Choroid plexus epithelial cell (primary cell): ENCODE measurements around the gene AIFM2.

Experiments used
- DNase-seq: peaks from one replicate; pipeline ENCODE4 v3.0.0-alpha.2; 2010; ENCODE audit warnings: low read depth
- H3K4me3 ChIP-seq: 2 replicates; pipeline ENCODE4 v1.5.1; 2011; ENCODE audit warnings: low read depth, mild to moderate bottlenecking, control low read depth, low read length, moderate library complexity
- CTCF ChIP-seq: conservative IDR thresholded peaks from 2 replicates; pipeline ENCODE4 v1.5.1; 2011; ENCODE audit warnings: low read depth, mild to moderate bottlenecking, control low read depth, inconsistent platforms, low read length, moderate library complexity

The AIFM2 gene

DNA sequence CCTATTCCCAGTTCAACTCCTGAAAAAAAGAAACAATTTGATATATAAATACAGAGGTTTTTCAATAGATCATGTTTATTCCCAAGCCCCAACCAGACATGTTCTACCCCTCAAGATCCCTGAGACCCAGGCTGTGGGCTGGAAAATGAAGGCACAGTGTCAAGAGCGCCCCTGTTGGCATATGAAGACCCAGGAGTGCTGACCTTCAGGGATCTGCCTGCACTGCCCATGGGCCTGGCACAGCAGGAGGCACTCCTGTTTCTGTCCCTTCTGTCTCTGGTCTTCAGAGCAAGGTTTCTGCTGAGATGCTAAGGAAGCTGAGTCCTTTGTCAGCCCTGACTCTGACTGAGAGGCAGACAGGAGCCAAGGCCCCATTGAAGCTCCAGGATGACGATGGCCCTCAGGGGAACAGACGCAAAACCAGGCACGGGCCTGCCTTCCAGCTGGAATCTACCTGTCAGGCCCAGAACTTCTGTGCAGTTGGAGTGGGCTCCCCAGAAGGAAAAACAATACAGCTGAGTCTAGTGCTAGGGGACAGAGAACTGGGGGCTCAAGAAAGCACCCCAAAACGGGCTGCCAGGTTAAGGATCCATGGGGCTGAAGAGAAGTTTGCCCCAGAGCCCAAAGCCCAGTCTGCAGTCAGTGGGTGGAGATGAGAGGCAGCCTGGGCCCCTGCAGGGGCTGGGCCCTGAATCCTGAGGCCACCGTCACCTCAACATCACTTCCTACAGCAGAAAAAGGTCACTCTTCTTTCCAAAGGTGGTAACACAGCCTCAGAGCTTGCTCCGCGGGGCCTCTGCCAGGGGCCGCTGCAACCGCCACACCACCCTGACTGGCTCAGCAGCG lies 6.7 kb upstream of the AIFM2 start:
- H3K4me3 ChIP-seq = no peak overlapping the region
- TF ChIP-seq CTCF = no peak
- DNase-seq = no peak

- H3K4me3 ChIP-seq = no peak overlapping the region
- no peak for DNase-seq
- no peak for TF ChIP-seq CTCF
Measured at GRCh38 chr10:70137927-70138883, 5.6 kb upstream of the AIFM2 start.

DNA sequence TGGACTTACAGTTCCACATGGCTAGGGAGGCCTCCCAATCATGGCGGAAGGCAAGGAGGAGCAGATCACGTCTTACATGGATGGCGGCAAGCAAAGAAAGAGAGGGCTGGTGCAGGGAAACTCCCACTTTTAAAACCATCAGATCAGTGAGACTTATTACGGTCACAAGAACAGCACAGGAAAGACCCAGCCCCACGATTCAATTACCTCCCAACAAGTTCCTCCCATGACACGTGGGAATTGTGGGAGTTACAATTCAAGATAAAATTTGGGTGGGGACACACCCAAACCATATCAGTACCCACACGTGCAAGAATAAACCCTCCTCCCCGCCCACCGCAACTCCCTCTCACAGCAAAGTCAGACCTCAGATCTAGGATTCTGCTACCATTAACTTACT lies 4.5 kb upstream of the AIFM2 start:
- no peak for TF ChIP-seq CTCF
- no peak for DNase-seq
- H3K4me3 ChIP-seq = no peak overlapping the region

DNA sequence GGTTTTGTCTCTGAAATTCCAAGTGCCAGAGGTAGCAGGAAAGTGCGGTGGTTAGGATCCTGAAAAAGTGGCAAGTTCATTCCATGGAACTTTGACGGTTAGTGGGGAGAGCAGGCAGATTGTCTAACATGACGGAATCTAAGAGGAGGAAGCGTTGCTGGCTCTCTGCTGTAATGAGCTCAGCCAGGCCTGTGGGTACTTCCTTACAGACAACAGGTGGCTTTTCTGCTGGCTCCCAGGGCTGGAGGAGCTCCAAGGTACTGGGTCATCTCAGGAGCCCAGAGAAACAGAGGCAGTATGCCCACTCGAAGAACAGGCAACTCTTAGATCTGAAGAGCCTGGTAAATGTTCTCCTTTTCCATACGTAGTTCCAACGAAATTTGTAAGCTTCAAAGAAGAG lies 3.1 kb upstream of the AIFM2 start:
- H3K4me3 ChIP-seq = no peak overlapping the region
- no peak for TF ChIP-seq CTCF
- DNase-seq = no peak

DNA sequence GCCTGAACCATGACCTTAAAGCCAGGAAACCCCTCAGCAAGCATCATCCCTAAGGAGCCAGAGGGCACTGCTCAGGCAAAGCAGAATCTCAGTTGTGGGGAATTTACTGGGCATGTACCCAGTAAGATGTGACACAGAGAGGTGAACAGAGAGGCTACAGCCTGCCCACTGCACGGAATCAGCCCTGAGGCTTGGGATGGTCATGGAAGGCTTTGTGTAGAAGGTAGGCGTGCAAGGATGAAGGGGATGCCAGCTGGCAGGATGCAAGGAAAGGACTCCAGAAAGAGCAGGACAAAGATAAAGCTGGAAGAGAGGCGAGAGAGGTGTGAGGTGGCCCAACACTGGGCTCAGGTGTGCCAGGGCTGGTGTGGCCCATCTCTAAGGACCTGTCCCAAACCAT lies 2.4 kb upstream of the AIFM2 start:
- no peak for TF ChIP-seq CTCF
- H3K4me3 ChIP-seq = no peak overlapping the region
- no peak for DNase-seq

DNA sequence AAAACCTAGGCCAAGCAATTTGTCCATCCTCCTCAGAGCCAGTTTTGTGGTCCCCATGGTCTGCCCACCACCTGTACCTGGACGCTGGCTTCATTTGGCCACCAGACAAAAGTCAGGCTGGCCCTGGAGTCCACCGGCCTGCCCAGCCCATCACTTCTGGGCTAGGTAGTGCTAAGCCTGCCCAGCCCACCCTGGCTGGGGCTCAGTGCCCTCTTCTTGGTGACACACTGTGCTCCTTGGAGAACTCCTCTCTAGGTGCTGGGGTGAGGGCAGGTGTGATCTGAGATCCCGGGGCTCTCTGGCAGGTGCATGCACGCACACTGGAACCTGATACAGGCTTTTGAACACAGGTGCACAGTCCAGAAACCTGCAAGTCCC lies 1.1 kb downstream of the AIFM2 start:
- no peak for DNase-seq
- no peak for TF ChIP-seq CTCF
- H3K4me3 ChIP-seq = no peak overlapping the region
